GM12878 (cell line): Measurements from ENCODE around the gene DIAPH2. TPM values are rescaled to one million over a fixed set of nuclear protein-coding genes. Genes with fewer than 3 reads are reported as not detected.

Experiments used
- ATAC-seq: fragments of 200-7000 bp; cut with Tn5 transposase; 3 replicates; pipeline ENCODE4 v1.9.1; 2020; ENCODE audit warnings: mild to moderate bottlenecking, moderate library complexity
- BruUV-seq: library from RNA; stranded (reverse); fragments of 400-500 nt; replicated peaks from 2 replicates; lab custom pipeline; 2021; lab: Mats Ljungman, UMichigan
- CTCF ChIA-PET: fragments of 300-600 bp; sonication (Branson Sonifier 250); formaldehyde crosslinking; extraction: SDS; loops from one replicate; lab custom pipeline; 2021; ENCODE audit warnings: inconsistent platforms; lab: Yijun Ruan, JAX
- POLR2A ChIA-PET: fragments of 350-600 bp; formaldehyde crosslinking; extraction: SDS; loops from one replicate; lab custom pipeline; 2021; ENCODE audit warnings: inconsistent platforms; lab: Charles Lee
- RAD21 ChIA-PET: fragments of 300-600 bp; sonication (Branson Sonifier 250); formaldehyde crosslinking; loops from one replicate; lab custom pipeline; 2023; ENCODE audit warnings: antibody characterized with exemption; ENCODE audit not compliant: unreplicated experiment; lab: Charles Lee
- SMC1A ChIA-PET: fragments of 300-600 bp; sonication (Branson Sonifier 250); formaldehyde crosslinking; loops from one replicate; lab custom pipeline; 2023; ENCODE audit not compliant: unreplicated experiment, uncharacterized antibody; lab: Charles Lee
- DNase-seq: peaks from one replicate; pipeline ENCODE4 v3.0.0-alpha.2; 2011; ENCODE audit warnings: low read depth, low spot score
- FAIRE-seq: peaks from 3 replicates; lab custom pipeline; 2011; peaks lifted over from hg19 to GRCh38; lab: Jason Lieb, UNC
- H2AFZ ChIP-seq: 2 replicates; pipeline ENCODE4 v1.6.0; 2011; ENCODE audit warnings: low read depth, low read length, control low read depth; ENCODE audit not compliant: control insufficient read depth
- H3K27ac ChIP-seq: 2 replicates; pipeline ENCODE4 v1.5.1; 2011; ENCODE audit warnings: control low read depth; ENCODE audit not compliant: control insufficient read depth, insufficient read depth
- H3K27me3 ChIP-seq, 2 experiments: replicated peaks in 1 of 2; 2 replicates each; pipeline versions ENCODE4 v1.6.0 to v1.6.1; 2011; ENCODE audit warnings: low read length in 1 of 2; ENCODE audit not compliant: control insufficient read depth in 2 of 2, insufficient read depth in 2 of 2
- H3K36me3 ChIP-seq, 2 experiments: 2 replicates each; pipeline ENCODE4 v1.5.1; 2011; ENCODE audit warnings: low read length in 1 of 2; ENCODE audit not compliant: control insufficient read depth in 2 of 2, insufficient read depth in 2 of 2
- H3K4me1 ChIP-seq: 2 replicates; pipeline ENCODE4 v1.6.1; 2011; ENCODE audit warnings: mild to moderate bottlenecking, low read length, moderate library complexity, mixed read lengths; ENCODE audit not compliant: control insufficient read depth, insufficient read depth
- H3K4me2 ChIP-seq: 2 replicates; pipeline ENCODE4 v1.6.0; 2011; ENCODE audit warnings: control low read depth; ENCODE audit not compliant: control insufficient read depth, insufficient read depth
- H3K4me3 ChIP-seq: fragments of 200-600 bp; sonication (generic); 2 replicates; pipeline ENCODE4 v1.5.1; 2016
- H3K79me2 ChIP-seq: 2 replicates; pipeline ENCODE4 v1.6.0; 2011; ENCODE audit warnings: low read length; ENCODE audit not compliant: control insufficient read depth, insufficient read depth
- H3K9ac ChIP-seq: 2 replicates; pipeline ENCODE4 v1.8.0; 2011; ENCODE audit warnings: low read length, control low read depth, mixed read lengths; ENCODE audit not compliant: control insufficient read depth, insufficient read depth
- H3K9me3 ChIP-seq: replicated peaks from 3 replicates; pipeline ENCODE4 v1.5.1; 2011; ENCODE audit warnings: mild to moderate bottlenecking, low read length; ENCODE audit not compliant: control insufficient read depth, insufficient read depth
- H4K20me1 ChIP-seq: 2 replicates; pipeline ENCODE4 v1.6.0; 2011; ENCODE audit not compliant: control insufficient read depth, insufficient read depth
- EGR1 ChIP-seq, 2 experiments: IDR thresholded peaks; 1 replicate in 1 of 2; 2 replicates in 1 of 2; pipeline ENCODE4 v1.6.1; 2011 to 2012; ENCODE audit warnings: low read depth in 2 of 2, low read length in 2 of 2, borderline replicate concordance in 1 of 2, mild to moderate bottlenecking in 1 of 2, moderate library complexity in 1 of 2
- ESRRA ChIP-seq: IDR thresholded peaks from 2 replicates; pipeline ENCODE4 v1.6.1; 2012; ENCODE audit warnings: mild to moderate bottlenecking, low read length, improper control_type of control experiment
- IRF4 ChIP-seq: IDR thresholded peaks from 2 replicates; pipeline ENCODE4 v1.6.1; 2011; ENCODE audit warnings: low read depth, low read length
- SIX5 ChIP-seq: IDR thresholded peaks from 2 replicates; pipeline ENCODE4 v1.6.1; 2011; ENCODE audit warnings: mild to moderate bottlenecking, low read depth, low read length, moderate library complexity; ENCODE audit not compliant: severe bottlenecking
- STAT1 ChIP-seq: fragments of 450-650 bp; conservative IDR thresholded peaks from 2 replicates; pipeline ENCODE4 v1.6.1; 2014; ENCODE audit warnings: antibody characterized with exemption, mild to moderate bottlenecking
- USF2 ChIP-seq: IDR thresholded peaks from 2 replicates; pipeline ENCODE4 v1.6.1; 2011; ENCODE audit warnings: low read depth, low read length, improper control_type of control experiment, borderline replicate concordance
- whole genome bisulfite sequencing: methylation state at CpG from one replicate; pipeline ENCODE4 v1.1.6; 2016; ENCODE audit warnings: low lambda C conversion rate; ENCODE audit not compliant: insufficient replicate concordance, insufficient coverage; ENCODE audit errors: missing lambda C conversion rate; 5-methylcytosine and 5-hydroxymethylcytosine counted together
- in situ Hi-C: fragments of 300-500 bp; cut with MboI; formaldehyde crosslinking; loops from 9 replicates; pipeline ENCODE4 v1.14.3; 2018; ENCODE audit warnings: mixed read lengths
- intact Hi-C: fragments of 100-400 bp; cut with micrococcal nuclease; formaldehyde crosslinking; loops from one replicate; pipeline ENCODE4 v1.14.2; 2022; ENCODE audit not compliant: unreplicated experiment
- polyA plus RNA-seq, 11 experiments: library from polyadenylated mRNA; depleted of rRNA in 4 of 11; unstranded in 6 of 11; stranded (reverse) in 5 of 11; fragments of >200 nt; fragmentation: Nextera tagmentation in 4 of 11; fragmentation: Illumina TruSeq in 1 of 11; extraction: Ambion mirVana in 4 of 11; extraction: Trizol in 1 of 11; gene quantifications; 1 replicate in 1 of 11; 2 replicates in 10 of 11; pipeline versions ENCODE4 v1.2.1 to v1.2.3, GENCODE V29; 2011 to 2016; ENCODE audit warnings: inconsistent platforms in 2 of 11, missing spikeins in 2 of 11, low read depth in 1 of 11
- total RNA-seq, 4 experiments: library from RNA; depleted of rRNA in 3 of 4; stranded (reverse); fragments of >200 nt in 3 of 4; fragmentation: Illumina TruSeq in 1 of 4; extraction: Trizol in 1 of 4; gene quantifications; 2 replicates each; pipeline versions ENCODE4 v1.2.1 to v1.2.3, GENCODE V29; 2013 to 2021
- TF ChIP-seq, protein P1 (sequence below): IDR thresholded peaks from 2 replicates; pipeline ENCODE4 v1.6.1; 2012; ENCODE audit warnings: low read depth, low read length, improper control_type of control experiment
- TF ChIP-seq, protein P2 (sequence below): fragments of 450-650 bp; IDR thresholded peaks from 2 replicates; pipeline ENCODE4 v1.6.1; 2017; ENCODE audit warnings: mild to moderate bottlenecking
- TF ChIP-seq, protein P3 (sequence below): fragments of 150-350 bp; IDR thresholded peaks from 2 replicates; pipeline ENCODE4 v1.6.1; 2016; ENCODE audit warnings: low read depth, low read length

DIAPH2 gene
- total and polyA plus RNA-seq, 10 of the 15 experiments (the other 5 are each of a cell fraction or from before 2014, with no cell fraction given), result 2.2 to 16.6 (median 8.8) TPM

GRCh38 chrX:97609938-97610337, 925.3 kb downstream of the DIAPH2 start:
- no peaks in the 10 kb centered on the region for H3K79me2 ChIP-seq
- DNase-seq (no peak), FAIRE-seq (no peak), ATAC-seq (no peak)
- no peak overlapping the region for H2AFZ ChIP-seq
- intact Hi-C loops, result no loop called here
- no peak overlapping the region for H3K4me2 ChIP-seq
- H4K20me1 ChIP-seq, result no peaks in the 10 kb centered on the region
- no peak overlapping the region for H3K4me3 ChIP-seq
- POLR2A ChIA-PET, result no interaction called here
- H3K9me3 ChIP-seq, result no peaks in the 10 kb centered on the region
- RAD21 ChIA-PET, result no interaction called here
- no peaks in the 10 kb centered on the region for H3K27me3 ChIP-seq
- H3K27ac ChIP-seq, result no peak overlapping the region
- in situ Hi-C loops, result no loop called here
- CTCF ChIA-PET, result no interaction called here
- 64% methylated on average over 1 of the region's 1 CpG for WGBS
- no peaks in the 10 kb centered on the region for H3K4me1 ChIP-seq
- no peak overlapping the region for H3K9ac ChIP-seq
- SMC1A ChIA-PET, result no interaction called here
- TF ChIP-seq IRF4 (no peak), EGR1 (IDR thresholded peaks at IDR 0.05; ENCODE audit: borderline replicate concordance in 1 of 2, low read depth in 2 of 2, low read length in 2 of 2) (no peak), STAT1 (no peak), ESRRA (no peak)
- BruUV-seq, result no TSS peak
- no peaks in the 10 kb centered on the region for H3K36me3 ChIP-seq

- H3K4me2 ChIP-seq, result no peak overlapping the region
- intact Hi-C loops, result no loop called here
- ATAC-seq, result peak; percentile 87
- TF ChIP-seq USF2 (no peak), SIX5 (no peak)
- TF ChIP-seq, protein P1, sequence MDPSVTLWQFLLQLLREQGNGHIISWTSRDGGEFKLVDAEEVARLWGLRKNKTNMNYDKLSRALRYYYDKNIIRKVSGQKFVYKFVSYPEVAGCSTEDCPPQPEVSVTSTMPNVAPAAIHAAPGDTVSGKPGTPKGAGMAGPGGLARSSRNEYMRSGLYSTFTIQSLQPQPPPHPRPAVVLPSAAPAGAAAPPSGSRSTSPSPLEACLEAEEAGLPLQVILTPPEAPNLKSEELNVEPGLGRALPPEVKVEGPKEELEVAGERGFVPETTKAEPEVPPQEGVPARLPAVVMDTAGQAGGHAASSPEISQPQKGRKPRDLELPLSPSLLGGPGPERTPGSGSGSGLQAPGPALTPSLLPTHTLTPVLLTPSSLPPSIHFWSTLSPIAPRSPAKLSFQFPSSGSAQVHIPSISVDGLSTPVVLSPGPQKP, result no peak
- TF ChIP-seq, protein P2, sequence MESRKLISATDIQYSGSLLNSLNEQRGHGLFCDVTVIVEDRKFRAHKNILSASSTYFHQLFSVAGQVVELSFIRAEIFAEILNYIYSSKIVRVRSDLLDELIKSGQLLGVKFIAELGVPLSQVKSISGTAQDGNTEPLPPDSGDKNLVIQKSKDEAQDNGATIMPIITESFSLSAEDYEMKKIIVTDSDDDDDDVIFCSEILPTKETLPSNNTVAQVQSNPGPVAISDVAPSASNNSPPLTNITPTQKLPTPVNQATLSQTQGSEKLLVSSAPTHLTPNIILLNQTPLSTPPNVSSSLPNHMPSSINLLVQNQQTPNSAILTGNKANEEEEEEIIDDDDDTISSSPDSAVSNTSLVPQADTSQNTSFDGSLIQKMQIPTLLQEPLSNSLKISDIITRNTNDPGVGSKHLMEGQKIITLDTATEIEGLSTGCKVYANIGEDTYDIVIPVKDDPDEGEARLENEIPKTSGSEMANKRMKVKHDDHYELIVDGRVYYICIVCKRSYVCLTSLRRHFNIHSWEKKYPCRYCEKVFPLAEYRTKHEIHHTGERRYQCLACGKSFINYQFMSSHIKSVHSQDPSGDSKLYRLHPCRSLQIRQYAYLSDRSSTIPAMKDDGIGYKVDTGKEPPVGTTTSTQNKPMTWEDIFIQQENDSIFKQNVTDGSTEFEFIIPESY, result no peak
- TF ChIP-seq, protein P3, sequence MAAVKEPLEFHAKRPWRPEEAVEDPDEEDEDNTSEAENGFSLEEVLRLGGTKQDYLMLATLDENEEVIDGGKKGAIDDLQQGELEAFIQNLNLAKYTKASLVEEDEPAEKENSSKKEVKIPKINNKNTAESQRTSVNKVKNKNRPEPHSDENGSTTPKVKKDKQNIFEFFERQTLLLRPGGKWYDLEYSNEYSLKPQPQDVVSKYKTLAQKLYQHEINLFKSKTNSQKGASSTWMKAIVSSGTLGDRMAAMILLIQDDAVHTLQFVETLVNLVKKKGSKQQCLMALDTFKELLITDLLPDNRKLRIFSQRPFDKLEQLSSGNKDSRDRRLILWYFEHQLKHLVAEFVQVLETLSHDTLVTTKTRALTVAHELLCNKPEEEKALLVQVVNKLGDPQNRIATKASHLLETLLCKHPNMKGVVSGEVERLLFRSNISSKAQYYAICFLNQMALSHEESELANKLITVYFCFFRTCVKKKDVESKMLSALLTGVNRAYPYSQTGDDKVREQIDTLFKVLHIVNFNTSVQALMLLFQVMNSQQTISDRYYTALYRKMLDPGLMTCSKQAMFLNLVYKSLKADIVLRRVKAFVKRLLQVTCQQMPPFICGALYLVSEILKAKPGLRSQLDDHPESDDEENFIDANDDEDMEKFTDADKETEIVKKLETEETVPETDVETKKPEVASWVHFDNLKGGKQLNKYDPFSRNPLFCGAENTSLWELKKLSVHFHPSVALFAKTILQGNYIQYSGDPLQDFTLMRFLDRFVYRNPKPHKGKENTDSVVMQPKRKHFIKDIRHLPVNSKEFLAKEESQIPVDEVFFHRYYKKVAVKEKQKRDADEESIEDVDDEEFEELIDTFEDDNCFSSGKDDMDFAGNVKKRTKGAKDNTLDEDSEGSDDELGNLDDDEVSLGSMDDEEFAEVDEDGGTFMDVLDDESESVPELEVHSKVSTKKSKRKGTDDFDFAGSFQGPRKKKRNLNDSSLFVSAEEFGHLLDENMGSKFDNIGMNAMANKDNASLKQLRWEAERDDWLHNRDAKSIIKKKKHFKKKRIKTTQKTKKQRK, result no peak
These were observed 932.4 kb downstream of the DIAPH2 start for GRCh38 chrX:97616883-97617530.

More at GRCh38 chrX:97616883-97617530, 932.4 kb downstream of the DIAPH2 start:
- no peaks in the 10 kb centered on the region for H3K79me2 ChIP-seq
- H3K27ac ChIP-seq, result no peak overlapping the region
- CTCF ChIA-PET, result no interaction called here
- no peaks in the 10 kb centered on the region for H3K27me3 ChIP-seq
- no peaks in the 10 kb centered on the region for H3K4me1 ChIP-seq
- WGBS, result 37% methylated on average over 7 of the region's 7 CpGs
- H2AFZ ChIP-seq, result peak overlapping the region; percentile 65
- FAIRE-seq (no peak), DNase-seq (peak; percentile 26)
- no peaks in the 10 kb centered on the region for H3K9me3 ChIP-seq
- H3K36me3 ChIP-seq, result no peaks in the 10 kb centered on the region
- in situ Hi-C loops, result no loop called here
- BruUV-seq, result no TSS peak
- no peak overlapping the region for H3K4me3 ChIP-seq
- no peak overlapping the region for H3K9ac ChIP-seq
- RAD21 ChIA-PET, result no interaction called here
- POLR2A ChIA-PET, result no interaction called here
- SMC1A ChIA-PET, result interaction anchor here (0.9 kb wide), 2 partner anchors 9 to 27 kb away, joined by 3 to 4 read pairs; no protein-coding TSS in a partner anchor
- H4K20me1 ChIP-seq, result no peaks in the 10 kb centered on the region
